Chondrocyte (in vitro differentiated cells): ENCODE data around the gene ANKFY1. TPM values are rescaled to one million over a fixed set of nuclear protein-coding genes. Genes with fewer than 3 reads are reported as not detected.

Experiments used
- DNase-seq: peaks from one replicate; pipeline ENCODE4 v3.0.0; 2021; ENCODE audit warnings: mixed read lengths, low spot score
- H3K27ac Mint-ChIP-seq: one replicate; pipeline ENCODE4 v1.8.0; 2021; ENCODE audit warnings: mild to moderate bottlenecking, moderate library complexity, mixed read lengths; ENCODE audit not compliant: unreplicated experiment
- H3K27me3 Mint-ChIP-seq: 2 replicates; pipeline ENCODE4 v1.8.0; 2021; ENCODE audit warnings: low read depth, mixed read lengths
- H3K36me3 Mint-ChIP-seq: 2 replicates; pipeline ENCODE4 v1.8.0; 2021; ENCODE audit warnings: low read depth, mixed read lengths
- H3K4me1 Mint-ChIP-seq: 2 replicates; pipeline ENCODE4 v1.8.0; 2021; ENCODE audit warnings: low read depth, mild to moderate bottlenecking, mixed read lengths
- H3K4me3 Mint-ChIP-seq: one replicate; pipeline ENCODE4 v1.8.0; 2021; ENCODE audit warnings: mild to moderate bottlenecking, moderate library complexity, mixed read lengths; ENCODE audit not compliant: unreplicated experiment
- H3K9me3 Mint-ChIP-seq: 2 replicates; pipeline ENCODE4 v1.8.0; 2021; ENCODE audit warnings: low read depth, mixed read lengths
- total RNA-seq: library from RNA; stranded (reverse); gene quantifications from 3 replicates; pipeline ENCODE4 v1.2.1, GENCODE V29; 2021
- TF ChIP-seq, protein P1 (sequence below): fragments of 200-600 bp; sonication (generic); IDR thresholded peaks from 2 replicates; pipeline ENCODE4 v1.5.0; 2021; ENCODE audit warnings: antibody characterized with exemption, mild to moderate bottlenecking, moderate library complexity

Gene ANKFY1
- total RNA-seq, 1 donor from 2014 or later, result 44.7 TPM

DNA sequence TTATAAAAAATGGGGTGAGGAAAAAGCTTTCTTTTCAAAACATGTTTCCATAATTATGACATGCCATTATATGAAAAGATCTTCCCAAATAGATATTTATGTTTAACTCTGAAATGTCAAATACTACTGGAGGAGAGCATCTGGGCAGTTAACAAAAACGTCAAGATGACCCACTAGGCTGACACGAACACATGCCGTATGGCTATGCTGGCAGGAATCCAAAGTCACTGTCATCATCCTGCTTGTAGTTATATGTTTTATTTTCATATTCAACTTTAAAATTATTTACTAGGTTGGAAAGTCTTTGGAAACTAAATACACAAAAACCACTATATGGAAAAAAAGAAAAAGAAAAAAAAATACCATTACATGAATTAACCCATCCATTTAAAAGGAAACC, 27.3 kb downstream of the ANKFY1 start:
- Mint-ChIP-seq H3K4me3 (no peak overlapping the region), H3K27ac (peak overlapping the region; percentile 83), H3K36me3 (peaks cover 10% of the 10 kb centered on the region)

DNA sequence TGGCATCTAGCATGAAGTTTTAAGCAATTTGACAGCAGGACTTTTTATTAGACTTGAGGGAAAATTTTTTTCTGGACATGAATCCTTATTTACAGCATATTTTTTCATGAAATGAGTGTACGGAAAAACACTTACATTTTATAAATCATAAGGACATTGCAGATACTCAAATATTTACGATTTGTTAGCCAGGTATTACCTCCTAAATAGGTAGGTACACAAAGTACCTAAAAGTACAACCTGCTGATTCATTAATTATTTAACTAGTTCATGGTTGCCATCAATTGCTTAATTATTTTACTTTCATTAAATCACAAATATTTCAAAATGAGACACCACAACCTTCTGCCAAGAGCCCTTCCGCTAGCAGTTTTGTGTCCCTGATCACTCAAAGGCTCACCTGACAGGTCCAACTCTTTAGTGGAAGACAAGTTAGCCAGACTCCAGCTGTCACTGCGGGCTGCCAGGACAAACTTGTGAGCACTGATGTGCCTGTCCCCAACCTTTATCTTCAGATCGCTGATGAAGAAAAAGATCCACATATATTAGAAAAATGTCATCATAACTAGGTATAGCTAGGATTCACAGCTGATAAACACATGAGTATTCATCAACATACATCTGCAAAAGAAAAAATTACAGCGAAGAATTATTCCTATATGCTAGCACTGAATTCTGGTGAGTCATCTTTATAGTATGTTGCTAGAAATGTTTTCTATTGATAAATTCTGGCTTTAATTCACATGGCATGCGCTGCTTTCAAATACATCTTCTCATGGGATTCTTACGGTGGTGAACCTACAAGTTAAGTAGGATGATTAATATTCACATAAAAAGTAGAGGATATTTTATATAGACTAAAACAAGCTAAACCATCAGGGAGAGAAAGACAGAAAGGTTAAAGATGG, 28.2 kb downstream of the ANKFY1 start:
- TF ChIP-seq, protein P1, sequence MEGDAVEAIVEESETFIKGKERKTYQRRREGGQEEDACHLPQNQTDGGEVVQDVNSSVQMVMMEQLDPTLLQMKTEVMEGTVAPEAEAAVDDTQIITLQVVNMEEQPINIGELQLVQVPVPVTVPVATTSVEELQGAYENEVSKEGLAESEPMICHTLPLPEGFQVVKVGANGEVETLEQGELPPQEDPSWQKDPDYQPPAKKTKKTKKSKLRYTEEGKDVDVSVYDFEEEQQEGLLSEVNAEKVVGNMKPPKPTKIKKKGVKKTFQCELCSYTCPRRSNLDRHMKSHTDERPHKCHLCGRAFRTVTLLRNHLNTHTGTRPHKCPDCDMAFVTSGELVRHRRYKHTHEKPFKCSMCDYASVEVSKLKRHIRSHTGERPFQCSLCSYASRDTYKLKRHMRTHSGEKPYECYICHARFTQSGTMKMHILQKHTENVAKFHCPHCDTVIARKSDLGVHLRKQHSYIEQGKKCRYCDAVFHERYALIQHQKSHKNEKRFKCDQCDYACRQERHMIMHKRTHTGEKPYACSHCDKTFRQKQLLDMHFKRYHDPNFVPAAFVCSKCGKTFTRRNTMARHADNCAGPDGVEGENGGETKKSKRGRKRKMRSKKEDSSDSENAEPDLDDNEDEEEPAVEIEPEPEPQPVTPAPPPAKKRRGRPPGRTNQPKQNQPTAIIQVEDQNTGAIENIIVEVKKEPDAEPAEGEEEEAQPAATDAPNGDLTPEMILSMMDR, result no peak
- Mint-ChIP-seq H3K4me3 (no peak overlapping the region), H3K27ac (peak overlapping the region; percentile 83), H3K4me1 (peaks cover 47% of the 10 kb centered on the region), H3K27me3 (no peaks in the 10 kb centered on the region), H3K9me3 (no peaks in the 10 kb centered on the region), H3K36me3 (peaks cover 7% of the 10 kb centered on the region)
- DNase-seq, result no peak

More for the DNA sequence above, 27.3 kb downstream of the ANKFY1 start:
- Mint-ChIP-seq H3K4me1 (peaks cover 38% of the 10 kb centered on the region), H3K9me3 (no peaks in the 10 kb centered on the region), H3K27me3 (no peaks in the 10 kb centered on the region)
- no peak for DNase-seq
- TF ChIP-seq, protein P1, result no peak

DNA sequence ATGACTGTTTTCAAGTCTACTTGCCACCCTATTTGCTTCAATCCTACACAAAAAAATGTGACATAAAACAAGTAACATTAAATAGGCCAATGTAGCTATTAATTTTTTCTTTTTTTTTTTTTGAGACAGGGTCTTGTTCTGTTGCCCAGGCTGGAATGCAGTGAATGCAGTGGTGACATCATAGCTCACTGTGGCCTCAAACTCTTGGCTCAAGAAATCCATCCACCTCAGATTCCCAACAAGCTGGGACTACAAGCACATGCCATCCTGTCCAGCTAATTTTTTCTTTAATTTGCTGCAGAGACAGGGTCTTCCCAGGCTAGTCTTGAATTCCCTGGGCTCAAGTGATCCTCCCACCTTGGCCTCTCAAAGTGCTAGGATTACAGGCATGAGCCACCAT, 29.4 kb downstream of the ANKFY1 start:
- H3K27me3 Mint-ChIP-seq, result no peaks in the 10 kb centered on the region
- peaks cover 3% of the 10 kb centered on the region for H3K36me3 Mint-ChIP-seq
- TF ChIP-seq, protein P1, result no peak
- H3K9me3 Mint-ChIP-seq, result no peaks in the 10 kb centered on the region
- DNase-seq, result no peak
- no peak overlapping the region for H3K4me3 Mint-ChIP-seq
- peaks cover 58% of the 10 kb centered on the region for H3K4me1 Mint-ChIP-seq
- H3K27ac Mint-ChIP-seq, result peak overlapping the region; percentile 51

DNA sequence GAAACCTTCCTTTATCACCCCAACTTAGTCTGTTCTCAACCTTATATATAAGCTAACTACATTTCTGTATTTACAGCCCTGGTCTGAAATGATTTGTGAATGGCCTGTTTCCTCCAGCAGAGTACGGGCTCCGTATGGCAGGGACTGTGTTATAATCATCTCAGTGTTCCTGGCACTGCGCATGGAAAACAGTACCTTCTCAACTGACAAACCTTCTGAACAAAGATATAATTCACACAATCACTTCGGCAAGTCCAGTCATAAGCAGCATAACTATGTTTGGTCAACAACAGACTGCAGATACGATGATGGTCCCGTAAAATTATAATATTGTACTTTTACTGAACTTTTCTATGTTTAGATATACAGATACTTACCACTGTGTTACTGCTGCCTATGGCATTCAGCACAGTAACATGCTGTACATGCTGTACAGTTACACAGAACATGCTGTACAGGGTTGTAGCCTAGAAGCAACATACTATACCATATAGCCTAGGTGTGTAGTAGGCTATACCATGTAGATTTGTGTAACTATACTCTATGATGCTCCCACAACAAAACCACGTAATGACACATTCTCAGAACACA, 30.0 kb downstream of the ANKFY1 start:
- Mint-ChIP-seq H3K27me3 (no peaks in the 10 kb centered on the region), H3K4me1 (peaks cover 60% of the 10 kb centered on the region), H3K36me3 (peaks cover 3% of the 10 kb centered on the region), H3K4me3 (no peak overlapping the region), H3K9me3 (no peaks in the 10 kb centered on the region), H3K27ac (peak overlapping the region; percentile 95)
- TF ChIP-seq, protein P1, result no peak
- no peak for DNase-seq

DNA sequence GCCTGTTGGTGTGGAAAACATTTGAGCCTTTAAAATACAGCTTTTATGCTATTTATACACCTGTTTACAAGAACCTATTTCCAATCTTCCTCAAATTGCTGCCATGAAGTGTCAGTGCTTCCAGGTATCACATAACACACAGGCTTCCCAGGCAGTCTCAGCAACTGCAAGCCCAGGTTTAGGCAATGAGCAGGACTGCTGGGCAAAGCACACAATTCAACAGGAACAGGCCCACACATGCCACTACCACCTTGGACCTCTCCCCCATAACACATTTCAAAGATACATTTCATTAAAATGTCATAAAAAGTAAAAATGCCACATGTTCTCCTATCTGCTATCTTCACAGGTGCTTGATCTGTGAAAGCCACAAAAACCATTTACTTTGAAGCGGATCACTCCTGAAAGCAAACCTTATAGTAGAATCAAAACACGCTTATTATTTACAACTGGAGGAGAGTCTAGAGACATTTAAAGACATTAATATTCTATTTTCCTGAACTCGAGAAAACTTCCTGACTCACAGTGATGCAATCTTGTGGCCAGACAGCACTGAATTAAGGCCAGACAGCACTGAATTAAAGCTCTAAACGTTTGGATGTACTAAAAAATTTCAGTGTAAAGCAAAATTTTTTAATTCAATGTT, 31.5 kb downstream of the ANKFY1 start:
- Mint-ChIP-seq H3K27ac (peak overlapping the region; percentile 95), H3K9me3 (no peaks in the 10 kb centered on the region), H3K36me3 (peaks cover 6% of the 10 kb centered on the region), H3K4me3 (no peak overlapping the region), H3K4me1 (peaks cover 60% of the 10 kb centered on the region), H3K27me3 (no peaks in the 10 kb centered on the region)
- DNase-seq, result no peak
- TF ChIP-seq, protein P1, result no peak
